CD4-positive, alpha-beta T cell (primary cell): ENCODE data around the gene STBD1. TPM values are rescaled to one million over a fixed set of nuclear protein-coding genes. Genes with fewer than 3 reads are reported as not detected.
"Not testable (repeated sequence)": the region's sequence is repeated elsewhere in the genome, so short reads cannot be mapped to it uniquely, and the experiment has no call there.

ENCODE experiments used
- ATAC-seq: fragments of 200-7000 bp; cut with Tn5 transposase; one replicate; pipeline ENCODE4 v1.10.0; 2022; ENCODE audit warnings: mild to moderate bottlenecking; ENCODE audit not compliant: poor library complexity
- CTCF ChIA-PET: fragments of 350-600 bp; sonication (Branson Sonifier 250); formaldehyde crosslinking; loops from one replicate; lab custom pipeline; 2021; ENCODE audit warnings: antibody characterized with exemption, inconsistent platforms; lab: Charles Lee
- POLR2A ChIA-PET: fragments of 350-600 bp; sonication (Branson Sonifier 250); formaldehyde crosslinking; loops from one replicate; lab custom pipeline; 2021; ENCODE audit warnings: antibody characterized with exemption, inconsistent platforms; lab: Charles Lee
- DNase-seq, 14 experiments: peaks; one replicate each; pipeline ENCODE4 v3.0.0-alpha.2; 2013 to 2020; ENCODE audit warnings: mixed read lengths in 2 of 14
- H3K27ac ChIP-seq, 2 donors: one replicate each; pipeline versions ENCODE4 v1.5.1 to v1.7.0; 2013; ENCODE audit warnings: low read length in 2 of 2, low read depth in 1 of 2, mild to moderate bottlenecking in 1 of 2
- H3K27me3 ChIP-seq, 2 experiments: 1 replicate in 1 of 2; 2 replicates in 1 of 2; pipeline versions ENCODE4 v1.6.1 to v1.7.0; 2013; ENCODE audit warnings: low read length in 2 of 2, control low read depth in 1 of 2, mild to moderate bottlenecking in 1 of 2, moderate library complexity in 1 of 2; ENCODE audit not compliant: insufficient read depth in 2 of 2, control insufficient read depth in 1 of 2
- H3K36me3 ChIP-seq: one replicate; pipeline ENCODE4 v1.6.1; 2013; ENCODE audit warnings: low read length, control low read depth; ENCODE audit not compliant: insufficient read depth
- H3K4me1 ChIP-seq: one replicate; pipeline ENCODE4 v1.6.1; 2013; ENCODE audit warnings: low read length, control low read depth; ENCODE audit not compliant: insufficient read depth
- H3K4me3 ChIP-seq: one replicate; pipeline ENCODE4 v1.5.1; 2013; ENCODE audit warnings: mild to moderate bottlenecking, low read length, moderate library complexity
- H3K9me3 ChIP-seq, 2 experiments: 1 replicate in 1 of 2; 2 replicates in 1 of 2; pipeline versions ENCODE4 v1.6.1 to v1.7.0; 2013; ENCODE audit warnings: low read length in 2 of 2, mild to moderate bottlenecking in 2 of 2, control low read depth in 1 of 2, moderate library complexity in 1 of 2; ENCODE audit not compliant: control insufficient read depth in 1 of 2, insufficient read depth in 1 of 2
- H3K27ac Mint-ChIP-seq: one replicate; pipeline ENCODE4 v1.8.0; 2020; ENCODE audit warnings: mixed read lengths
- H3K27me3 Mint-ChIP-seq: one replicate; pipeline ENCODE4 v1.8.0; 2021; ENCODE audit warnings: mixed read lengths
- H3K36me3 Mint-ChIP-seq: one replicate; pipeline ENCODE4 v1.8.0; 2021; ENCODE audit warnings: low read depth, mixed read lengths
- H3K4me1 Mint-ChIP-seq: one replicate; pipeline ENCODE4 v1.8.0; 2021; ENCODE audit warnings: low read depth, mixed read lengths
- H3K4me3 Mint-ChIP-seq: one replicate; pipeline ENCODE4 v1.8.0; 2020; ENCODE audit warnings: mild to moderate bottlenecking, mixed read lengths
- H3K9me3 Mint-ChIP-seq: one replicate; pipeline ENCODE4 v1.8.0; 2020; ENCODE audit warnings: mixed read lengths
- intact Hi-C, 2 experiments: fragments of 100-400 bp; cut with DNase I in 1 of 2; cut with micrococcal nuclease in 1 of 2; formaldehyde crosslinking; loops; one replicate each; pipeline versions ENCODE4 v1.15.1 to v1.9.0; 2023 to 2025; cut with DNase I, micrococcal nuclease
- total RNA-seq, 174 experiments: library from RNA in 2 of 174; stranded (reverse) in 2 of 174; gene quantifications; one replicate each; pipeline ENCODE4 v1.2.3 and lab custom pipeline; 2021 to 2026
- TF ChIP-seq, protein P1 (sequence below): fragments of 200-600 bp; IDR thresholded peaks from one replicate; pipeline ENCODE4 v1.8.0; 2022; ENCODE audit warnings: antibody characterized with exemption, mild to moderate bottlenecking

The STBD1 gene
- total RNA-seq, 2 experiments from 2014 or later, result 0.11 TPM; not detected in 1

DNA sequence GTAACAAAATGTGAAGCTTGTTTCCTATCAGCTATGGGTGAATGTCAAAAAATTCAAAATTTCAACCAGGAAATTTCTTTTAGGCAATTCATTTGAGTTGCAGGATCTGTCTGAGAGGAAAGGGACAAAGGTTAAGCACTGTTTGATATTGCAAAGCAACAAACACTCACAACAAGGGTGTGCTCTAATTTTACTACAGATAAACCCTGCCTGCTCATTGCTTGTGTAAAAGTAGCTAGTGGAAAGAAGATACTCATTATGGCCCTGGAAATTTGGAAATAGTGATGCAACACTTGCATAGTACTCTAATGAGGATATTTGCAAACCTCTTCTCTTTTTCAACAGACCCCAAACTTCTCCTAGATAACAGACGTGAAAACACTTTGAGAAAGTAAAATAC is 27.9 kb upstream of the STBD1 start:
- no peak overlapping the region for H3K27ac ChIP-seq
- no peak overlapping the region for H3K27ac Mint-ChIP-seq
- peaks cover 0 to 5% of the 10 kb centered on the region in 2 experiments for H3K27me3 ChIP-seq
- no peaks in the 10 kb centered on the region for H3K36me3 ChIP-seq
- CTCF ChIA-PET, result interaction anchor here (2.1 kb wide), 1 partner anchor 99 kb away, joined by 6 read pairs; no protein-coding TSS in a partner anchor
- no peak overlapping the region for H3K4me3 Mint-ChIP-seq
- TF ChIP-seq, protein P1, sequence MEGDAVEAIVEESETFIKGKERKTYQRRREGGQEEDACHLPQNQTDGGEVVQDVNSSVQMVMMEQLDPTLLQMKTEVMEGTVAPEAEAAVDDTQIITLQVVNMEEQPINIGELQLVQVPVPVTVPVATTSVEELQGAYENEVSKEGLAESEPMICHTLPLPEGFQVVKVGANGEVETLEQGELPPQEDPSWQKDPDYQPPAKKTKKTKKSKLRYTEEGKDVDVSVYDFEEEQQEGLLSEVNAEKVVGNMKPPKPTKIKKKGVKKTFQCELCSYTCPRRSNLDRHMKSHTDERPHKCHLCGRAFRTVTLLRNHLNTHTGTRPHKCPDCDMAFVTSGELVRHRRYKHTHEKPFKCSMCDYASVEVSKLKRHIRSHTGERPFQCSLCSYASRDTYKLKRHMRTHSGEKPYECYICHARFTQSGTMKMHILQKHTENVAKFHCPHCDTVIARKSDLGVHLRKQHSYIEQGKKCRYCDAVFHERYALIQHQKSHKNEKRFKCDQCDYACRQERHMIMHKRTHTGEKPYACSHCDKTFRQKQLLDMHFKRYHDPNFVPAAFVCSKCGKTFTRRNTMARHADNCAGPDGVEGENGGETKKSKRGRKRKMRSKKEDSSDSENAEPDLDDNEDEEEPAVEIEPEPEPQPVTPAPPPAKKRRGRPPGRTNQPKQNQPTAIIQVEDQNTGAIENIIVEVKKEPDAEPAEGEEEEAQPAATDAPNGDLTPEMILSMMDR, result no peak
- DNase-seq (no peak), ATAC-seq (no peak)
- H3K4me1 Mint-ChIP-seq, result no peaks in the 10 kb centered on the region
- no peaks in the 10 kb centered on the region for H3K9me3 Mint-ChIP-seq
- H3K9me3 ChIP-seq, result no peaks in the 10 kb centered on the region
- H3K36me3 Mint-ChIP-seq, result no peaks in the 10 kb centered on the region
- no peaks in the 10 kb centered on the region for H3K4me1 ChIP-seq
- POLR2A ChIA-PET, result no interaction called here
- no peak overlapping the region for H3K4me3 ChIP-seq
- intact Hi-C loops, result loop anchor here in 1 of 2 experiments (10.0 kb wide), 1 partner anchor 226 kb away; no protein-coding TSS in a partner anchor
- H3K27me3 Mint-ChIP-seq, result no peaks in the 10 kb centered on the region

DNA sequence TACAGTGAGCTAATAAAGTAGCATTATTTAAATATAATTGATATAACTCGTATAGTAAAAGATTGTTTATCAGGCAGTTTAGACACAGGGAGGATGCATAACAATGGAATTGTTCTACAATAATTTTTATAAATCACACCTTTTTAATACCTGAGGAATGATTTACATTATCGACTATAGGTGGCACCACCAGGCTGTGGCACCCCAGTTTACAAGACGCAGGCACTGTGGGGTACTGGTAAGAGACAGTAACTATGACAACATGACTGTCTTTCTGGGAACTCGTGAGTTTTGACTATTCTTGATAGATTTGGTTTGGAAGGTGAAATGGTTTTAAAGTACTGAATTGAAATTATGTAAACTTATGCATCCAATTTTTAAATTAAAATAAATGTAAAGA is 27.1 kb upstream of the STBD1 start:
- peak in 6 of 14 experiments; percentile 11 to 59 (median 18) for DNase-seq
- no peak for ATAC-seq
- ChIA-PET POLR2A (no interaction called here), CTCF (no interaction called here)
- H3K27me3 Mint-ChIP-seq, result no peaks in the 10 kb centered on the region
- no peaks in the 10 kb centered on the region for H3K36me3 Mint-ChIP-seq
- no peak overlapping the region for H3K4me3 Mint-ChIP-seq
- Histone ChIP-seq H3K27me3 (peaks cover 0 to 5% of the 10 kb centered on the region in 2 experiments), H3K4me3 (no peak overlapping the region), H3K9me3 (no peaks in the 10 kb centered on the region), H3K4me1 (no peaks in the 10 kb centered on the region), H3K36me3 (no peaks in the 10 kb centered on the region), H3K27ac (no peak overlapping the region)
- TF ChIP-seq, protein P1, result peak; percentile 12
- intact Hi-C loops, result loop anchor here in 1 of 2 experiments (10.0 kb wide), 1 partner anchor 225 kb away; no protein-coding TSS in a partner anchor
- H3K4me1 Mint-ChIP-seq, result no peaks in the 10 kb centered on the region
- no peak overlapping the region for H3K27ac Mint-ChIP-seq
- H3K9me3 Mint-ChIP-seq, result no peaks in the 10 kb centered on the region

DNA sequence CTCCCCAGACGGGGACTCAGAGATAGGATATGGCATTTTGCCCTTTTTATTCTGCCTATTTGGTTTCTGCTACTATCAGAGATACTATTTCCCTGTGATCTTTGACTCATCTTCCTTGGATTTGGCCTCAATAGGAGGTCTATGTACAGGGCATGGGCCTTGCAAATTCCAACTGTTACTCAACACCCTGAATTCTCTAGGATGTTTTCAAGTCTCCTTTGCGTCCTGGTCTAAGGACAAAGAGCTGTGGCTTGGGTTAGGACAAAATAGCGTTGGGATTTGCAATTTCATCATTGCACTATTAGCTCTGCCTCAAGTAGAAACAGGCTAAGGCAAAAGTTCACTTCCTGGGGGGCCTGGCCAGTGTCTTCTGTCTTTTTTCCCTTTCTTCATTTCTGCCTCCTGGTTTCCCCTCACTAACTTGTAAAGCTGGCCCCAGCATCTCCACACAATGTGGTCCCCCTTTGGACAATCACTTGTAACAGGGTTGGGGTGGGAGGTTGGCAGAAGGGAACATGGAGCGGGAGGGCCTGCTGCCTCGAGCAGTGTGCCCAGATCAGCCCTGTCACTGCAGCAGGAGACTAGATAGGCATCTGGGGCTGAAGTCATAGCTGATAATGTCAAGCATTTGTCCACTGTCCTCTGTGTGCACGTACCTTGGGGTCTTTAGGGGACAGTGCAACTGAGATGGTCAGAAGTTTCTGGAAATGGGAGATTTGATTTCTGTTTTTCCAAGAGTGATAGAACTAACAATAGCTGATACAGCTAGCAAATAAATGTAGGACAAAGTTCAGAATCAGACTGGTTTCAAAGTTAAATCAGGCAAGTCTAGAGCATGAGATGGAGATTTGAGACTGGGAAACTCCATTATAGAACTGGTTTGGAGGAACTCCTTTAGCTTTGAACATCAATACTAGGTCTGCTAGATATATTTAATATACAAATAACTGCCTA is 25.8 kb upstream of the STBD1 start:
- H3K27me3 ChIP-seq, result peaks cover 0 to under 1% of the 10 kb centered on the region in 2 experiments
- no peak overlapping the region for H3K4me3 ChIP-seq
- no peak overlapping the region for H3K27ac Mint-ChIP-seq
- intact Hi-C loops, result loop anchor here in 1 of 2 experiments (2.0 kb wide), 1 partner anchor 96 kb away; no protein-coding TSS in a partner anchor
- no peaks in the 10 kb centered on the region for H3K36me3 Mint-ChIP-seq
- DNase-seq (no peak), ATAC-seq (no peak)
- H3K9me3 Mint-ChIP-seq, result no peaks in the 10 kb centered on the region
- no peaks in the 10 kb centered on the region for H3K36me3 ChIP-seq
- no peaks in the 10 kb centered on the region for H3K27me3 Mint-ChIP-seq
- POLR2A ChIA-PET, result no interaction called here
- no peak overlapping the region for H3K27ac ChIP-seq
- no peaks in the 10 kb centered on the region for H3K4me1 Mint-ChIP-seq
- H3K4me3 Mint-ChIP-seq, result no peak overlapping the region
- H3K9me3 ChIP-seq, result no peaks in the 10 kb centered on the region
- CTCF ChIA-PET, result interaction anchor here (0.9 kb wide), 1 partner anchor 11 kb away, joined by 5 read pairs; no protein-coding TSS in a partner anchor
- H3K4me1 ChIP-seq, result no peaks in the 10 kb centered on the region
- TF ChIP-seq, protein P1, result no peak

DNA sequence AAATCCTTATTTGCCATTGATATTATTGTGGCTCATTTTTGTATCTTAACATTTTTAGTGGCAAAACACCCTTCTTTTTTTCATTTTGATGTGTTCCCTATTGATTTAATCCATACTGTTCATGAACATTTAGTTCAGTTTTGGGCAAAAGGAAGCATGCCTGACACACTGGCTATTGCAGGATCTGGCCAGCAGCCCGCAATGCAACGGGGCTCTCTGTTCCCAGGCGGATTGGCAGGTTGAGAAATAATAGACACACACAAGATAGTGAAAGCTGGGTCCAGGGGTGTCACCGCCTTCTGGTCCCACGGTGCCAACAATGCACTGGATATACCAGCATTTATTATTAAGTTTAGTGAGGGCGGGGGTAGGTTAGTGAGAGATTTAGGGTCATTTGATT is 24.9 kb upstream of the STBD1 start:
- H3K27me3 Mint-ChIP-seq, H3K4me1 Mint-ChIP-seq, H3K27ac ChIP-seq, H3K27me3 ChIP-seq, H3K4me3 Mint-ChIP-seq, DNase-seq, H3K4me1 ChIP-seq, H3K36me3 Mint-ChIP-seq, H3K9me3 Mint-ChIP-seq, H3K4me3 ChIP-seq, H3K27ac Mint-ChIP-seq, ATAC-seq, POLR2A ChIA-PET, H3K9me3 ChIP-seq, H3K36me3 ChIP-seq: not testable (repeated sequence)
- intact Hi-C loops, result loop anchor here in 1 of 2 experiments (2.0 kb wide), 1 partner anchor 95 kb away; no protein-coding TSS in a partner anchor
- CTCF ChIA-PET, result interaction anchor here (0.9 kb wide), 1 partner anchor 11 kb away, joined by 5 read pairs; no protein-coding TSS in a partner anchor
